GM21528 (cell line): ENCODE data around the gene CADM1.

Experiments used
- ATAC-seq: cut with Tn5 transposase; IDR thresholded peaks from one replicate; pipeline ENCODE4 v1.9.1; 2021; ENCODE audit warnings: mild to moderate bottlenecking, moderate library complexity; ENCODE audit not compliant: unreplicated experiment, low FRiP score

CADM1 gene

DNA sequence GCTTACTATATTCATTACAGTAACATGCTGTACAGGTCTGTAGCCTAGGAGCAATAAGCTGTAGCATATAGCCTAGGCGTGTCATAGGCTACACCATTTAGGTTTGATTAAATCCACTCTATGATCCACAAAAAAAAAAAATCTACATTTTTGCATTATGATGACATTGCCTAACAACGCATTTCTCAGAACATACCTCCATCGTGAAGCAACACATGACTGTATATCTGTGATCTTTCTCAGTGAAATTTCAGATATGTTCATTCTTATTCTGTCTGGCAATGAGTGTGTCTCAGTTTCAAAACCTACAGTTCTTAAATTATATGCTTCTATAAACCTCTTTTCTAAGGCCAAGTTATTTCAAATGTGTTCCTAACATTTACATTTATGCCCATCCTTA lies 140.3 kb downstream of the CADM1 start:
- no peak for ATAC-seq

DNA sequence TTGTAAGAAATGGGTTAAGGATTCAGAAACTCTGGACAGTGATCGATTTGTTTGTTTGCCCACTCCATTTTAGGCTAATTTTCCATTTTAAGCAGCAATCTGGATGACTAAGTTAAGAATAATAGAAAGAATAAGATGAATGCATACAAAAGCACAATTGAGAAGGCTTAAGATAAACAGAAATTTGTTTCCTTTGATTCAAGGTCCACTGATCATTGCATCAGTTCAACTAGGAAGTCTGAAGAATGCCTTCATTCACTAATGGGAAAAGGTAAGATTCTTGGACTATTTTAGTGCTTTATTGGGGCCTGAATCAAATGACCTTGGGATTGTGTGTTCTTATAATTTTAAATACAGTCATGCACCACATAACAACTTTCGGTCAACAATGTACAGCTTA lies 140.8 kb downstream of the CADM1 start:
- ATAC-seq, result no peak

- no peak for ATAC-seq
These were observed 141.2 kb downstream of the CADM1 start for GRCh38 chr11:115362997-115363396.

GRCh38 chr11:115361025-115361424 lies 143.2 kb downstream of the CADM1 start:
- ATAC-seq, result no peak

- no peak for ATAC-seq
These were observed 143.9 kb downstream of the CADM1 start for GRCh38 chr11:115360186-115360824.

GRCh38 chr11:115357066-115357465 lies 147.1 kb downstream of the CADM1 start:
- no peak for ATAC-seq

DNA sequence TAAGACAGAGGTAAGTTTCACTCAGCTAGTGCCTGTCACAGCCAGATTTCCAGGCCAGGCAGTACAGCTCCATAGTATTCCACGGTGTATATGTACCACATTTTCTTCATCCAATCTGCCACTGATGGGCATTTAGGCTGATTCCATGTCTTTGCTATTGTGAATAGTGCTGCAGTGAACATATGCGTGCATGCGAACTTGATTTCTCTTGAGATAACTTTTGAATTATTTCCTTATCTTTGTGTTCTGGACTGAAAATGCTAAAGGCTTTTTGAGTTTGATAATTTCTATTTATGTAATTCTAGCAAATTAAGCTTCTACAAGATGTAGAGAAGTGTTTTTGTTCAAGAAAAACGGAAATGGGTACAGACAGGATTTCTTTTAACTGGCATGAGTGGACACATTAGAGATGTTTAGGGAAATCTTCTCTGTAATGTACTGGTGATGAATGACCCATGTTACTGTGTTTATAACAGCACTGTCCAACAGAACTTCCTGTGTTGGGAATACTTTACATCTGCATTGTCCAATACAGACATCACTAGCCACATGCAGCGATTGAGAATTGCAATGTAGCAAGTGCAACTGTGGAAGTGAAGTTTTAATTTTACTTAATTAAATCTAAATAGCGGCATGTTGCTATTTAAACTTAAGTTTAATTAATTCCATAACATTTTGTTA lies 151.3 kb downstream of the CADM1 start:
- ATAC-seq, result no peak

DNA sequence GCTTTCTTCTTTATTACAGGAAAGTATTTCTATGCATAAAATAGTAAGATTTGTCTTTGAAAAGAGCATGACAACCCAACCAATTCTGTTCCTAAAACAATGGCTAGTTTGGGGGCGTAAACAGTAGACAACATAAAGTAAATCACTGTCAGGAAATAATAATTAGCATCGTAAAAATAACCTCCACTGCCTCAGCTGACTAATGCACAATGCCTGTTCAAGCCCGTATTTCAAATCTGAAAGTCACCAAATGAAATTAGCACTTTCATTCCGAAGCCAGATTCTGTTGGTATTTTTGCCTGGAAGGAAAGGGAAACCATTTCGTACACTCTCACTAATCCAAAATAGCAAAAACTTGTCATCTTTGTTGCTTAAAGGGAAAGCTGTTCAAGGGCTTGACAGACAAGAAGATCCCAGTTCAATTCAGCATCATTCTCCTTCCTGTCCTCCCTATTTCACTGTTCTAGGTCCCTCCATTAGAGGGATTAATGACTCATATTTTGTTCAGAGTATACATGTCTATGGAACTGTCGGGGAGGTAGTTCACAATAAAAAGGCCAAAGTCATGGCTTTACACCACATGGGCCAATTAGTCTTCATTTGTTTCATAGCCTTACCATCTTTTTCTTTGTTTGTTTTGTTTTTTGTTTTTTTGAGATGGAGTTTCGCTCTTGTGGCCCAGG lies 154.7 kb downstream of the CADM1 start:
- no peak for ATAC-seq

- no peak for ATAC-seq
These were observed 155.8 kb downstream of the CADM1 start for GRCh38 chr11:115348416-115348815.

- ATAC-seq, result no peak
These were observed 157.1 kb downstream of the CADM1 start for GRCh38 chr11:115347106-115347505.

- no peak for ATAC-seq
These were observed 158.4 kb downstream of the CADM1 start for GRCh38 chr11:115345840-115346239.

DNA sequence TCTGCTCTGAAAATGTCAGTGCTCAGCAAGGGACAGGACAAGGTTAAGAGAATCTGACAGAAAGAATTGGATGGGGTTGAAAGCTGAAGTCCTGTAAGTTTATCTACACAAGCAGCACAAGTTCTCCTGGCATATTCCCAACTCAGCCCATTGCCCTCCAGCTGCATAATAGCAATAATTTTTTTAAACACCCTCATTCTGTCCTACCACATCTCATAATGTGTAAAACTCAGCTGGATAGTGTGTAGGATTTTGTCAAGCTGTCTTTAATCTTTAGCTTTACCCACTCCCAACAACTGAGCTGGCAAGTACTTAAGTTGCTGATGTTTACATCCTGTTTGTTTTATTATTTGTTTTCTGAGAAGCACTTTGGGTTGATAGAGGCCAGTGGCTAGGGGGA lies 158.9 kb downstream of the CADM1 start:
- no peak for ATAC-seq

DNA sequence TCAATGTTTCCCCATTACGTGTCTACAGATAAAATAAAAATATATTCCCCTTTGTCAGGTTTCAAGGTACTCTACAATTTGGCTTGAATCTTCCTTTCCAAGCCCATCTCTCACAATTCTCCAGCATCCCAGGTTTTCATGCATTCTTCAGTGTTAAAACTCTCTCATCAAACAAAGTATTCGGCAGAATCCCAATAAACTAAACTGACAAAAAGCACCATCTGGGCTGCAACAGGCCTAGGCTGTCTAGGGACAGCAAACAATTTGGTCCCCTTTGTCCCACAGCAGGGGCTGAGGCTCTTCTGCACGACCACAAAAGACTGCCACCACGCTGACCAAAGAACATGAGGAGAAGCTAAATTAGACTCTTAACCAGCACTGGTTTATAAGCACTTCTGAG lies 159.4 kb downstream of the CADM1 start:
- ATAC-seq, result no peak

DNA sequence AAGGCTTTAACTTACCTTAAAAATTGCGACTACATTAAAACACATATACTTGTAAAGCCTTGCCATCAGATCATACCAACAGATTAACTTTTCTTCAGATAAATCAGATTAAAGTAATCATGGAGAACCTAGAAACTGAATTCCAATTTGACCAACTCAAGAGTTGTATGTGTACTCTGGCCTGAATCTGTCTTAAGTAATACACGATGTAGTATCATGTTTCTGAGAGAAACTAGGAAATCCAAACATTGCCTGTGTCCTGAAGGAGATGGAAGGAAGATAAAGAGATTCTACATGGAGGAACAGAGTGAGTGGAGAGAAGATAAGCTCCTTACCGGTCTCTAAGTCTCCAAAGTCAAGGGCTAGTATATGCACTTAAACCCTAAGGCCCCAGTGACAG lies 162.1 kb downstream of the CADM1 start:
- ATAC-seq, result no peak

DNA sequence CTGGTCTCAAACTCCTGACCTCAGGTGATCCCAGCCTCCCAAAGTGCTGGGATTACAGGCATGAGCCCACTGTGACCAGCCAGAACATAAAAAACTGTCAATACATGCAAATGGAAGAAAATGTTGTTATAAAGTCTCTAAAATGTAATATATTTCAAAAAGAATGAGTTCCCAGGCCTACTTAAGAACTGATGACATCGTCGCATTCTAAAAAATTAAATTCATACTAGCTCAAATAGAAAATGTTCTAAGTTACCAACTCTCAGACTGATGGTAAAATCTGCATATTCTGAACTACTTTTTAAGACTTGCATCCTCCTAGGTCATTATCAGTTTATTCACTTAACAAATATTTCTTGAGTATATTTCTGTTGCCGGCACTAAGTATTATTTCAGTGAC lies 163.3 kb downstream of the CADM1 start:
- no peak for ATAC-seq

DNA sequence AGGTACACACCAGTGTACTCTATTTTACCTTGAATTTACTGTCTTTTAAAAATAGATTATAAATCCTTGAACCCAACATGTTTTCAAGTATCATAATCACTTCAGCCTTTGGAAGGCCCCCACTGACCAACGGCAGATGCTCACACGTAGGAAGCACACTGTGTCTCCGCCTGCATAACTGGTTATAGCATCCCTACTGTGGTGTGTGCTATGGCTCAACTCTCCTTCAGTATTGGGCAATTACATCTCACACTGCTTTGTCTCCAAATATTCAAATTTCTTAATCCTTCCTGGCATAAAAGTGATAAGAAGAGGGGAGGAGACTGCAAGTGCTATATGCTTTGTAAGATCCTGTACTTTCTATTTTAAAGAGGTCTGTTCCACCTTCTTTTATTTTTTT lies 165.7 kb downstream of the CADM1 start:
- no peak for ATAC-seq

GRCh38 chr11:115334932-115335788 lies 169.1 kb downstream of the CADM1 start:
- no peak for ATAC-seq

GRCh38 chr11:115333949-115334348 lies 170.3 kb downstream of the CADM1 start:
- ATAC-seq, result no peak

- ATAC-seq, result no peak
These were observed 171.1 kb downstream of the CADM1 start for GRCh38 chr11:115333121-115333520.

GRCh38 chr11:115330684-115331482 lies 173.3 kb downstream of the CADM1 start:
- no peak for ATAC-seq
